ENCODE data around the gene VPS13D.
"Not testable (repeated sequence)": the region's sequence is repeated elsewhere in the genome, so short reads cannot be mapped to it uniquely, and the experiment has no call there.

VPS13D gene

DNA sequence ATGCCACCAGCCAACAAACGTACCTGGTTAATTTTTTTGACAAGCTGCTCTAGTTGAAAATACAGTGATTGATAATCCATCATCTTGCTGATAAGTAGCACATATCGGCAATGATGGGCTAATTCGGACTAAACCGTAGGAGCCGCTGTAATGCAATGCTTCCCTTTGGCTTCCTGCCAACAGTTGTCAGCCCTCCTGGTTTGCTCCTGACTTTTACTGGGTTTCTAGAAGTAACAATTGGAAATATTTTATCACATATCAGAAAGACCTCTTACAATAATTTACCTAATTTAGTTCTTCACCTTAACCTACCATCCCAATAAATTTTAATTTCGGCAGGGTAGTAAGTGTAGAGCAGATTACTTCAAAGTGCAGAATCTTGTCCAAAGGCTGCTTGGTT is 239.7 kb downstream of the VPS13D start:
- no peak for DNase-seq (ENCODE audit: low read depth, low spot score)

DNA sequence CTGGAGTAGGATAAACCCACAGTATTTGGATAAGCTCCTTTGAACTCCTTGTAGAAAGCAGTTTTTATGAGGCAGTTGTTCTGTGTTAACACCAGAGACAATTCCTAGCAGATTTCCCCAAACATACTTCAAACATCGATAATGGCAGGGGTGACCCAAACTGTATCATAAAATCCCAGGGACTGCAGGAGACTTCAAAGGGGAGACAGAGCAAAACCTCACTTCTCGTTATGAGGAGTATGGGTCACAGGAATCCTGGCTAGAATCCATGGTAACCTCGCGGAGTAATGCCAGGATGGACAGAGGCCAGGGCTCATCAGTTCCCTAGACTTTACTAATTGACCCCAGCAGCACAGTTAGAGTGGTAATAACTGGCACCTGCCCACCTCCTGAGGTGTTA is 240.2 kb downstream of the VPS13D start:
- DNase-seq (ENCODE audit: low read depth, low spot score) = no peak

GRCh38 chr1:12470916-12471315 is 241.1 kb downstream of the VPS13D start:
- not testable (repeated sequence) for DNase-seq (ENCODE audit: low read depth, low spot score)

GRCh38 chr1:12472156-12472797 is 242.4 kb downstream of the VPS13D start:
- no peak for DNase-seq (ENCODE audit: low read depth, low spot score)

GRCh38 chr1:12472798-12473551 is 243.1 kb downstream of the VPS13D start:
- no peak for DNase-seq (ENCODE audit: low read depth, low spot score)

GRCh38 chr1:12473596-12474362 is 243.9 kb downstream of the VPS13D start:
- no peak for DNase-seq (ENCODE audit: low read depth, low spot score)

DNA sequence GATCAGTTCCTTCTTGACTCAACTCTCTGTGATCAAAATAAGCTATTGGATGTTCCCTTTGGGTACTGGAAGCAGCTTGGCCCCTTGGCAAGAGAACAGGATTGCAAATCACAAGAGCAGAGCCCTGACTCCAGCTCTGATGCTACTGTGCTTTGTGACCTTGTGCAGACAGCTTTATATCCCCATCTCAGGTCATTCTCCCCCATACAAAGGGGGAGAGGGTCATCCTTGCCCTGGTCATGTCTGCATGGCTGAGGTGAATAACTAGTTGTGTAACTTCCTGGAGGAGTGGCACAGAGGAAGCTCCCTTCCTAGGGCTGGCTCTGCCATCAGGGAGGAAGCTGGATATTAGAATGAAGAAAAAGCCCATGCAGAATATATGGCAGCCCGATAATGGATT is 245.3 kb downstream of the VPS13D start:
- no peak for DNase-seq (ENCODE audit: low read depth, low spot score)

GRCh38 chr1:12475530-12475934 is 245.7 kb downstream of the VPS13D start:
- no peak for DNase-seq (ENCODE audit: low read depth, low spot score)

- DNase-seq (ENCODE audit: low read depth, low spot score) = no peak
These were observed 246.1 kb downstream of the VPS13D start for GRCh38 chr1:12475947-12476346.

- no peak for DNase-seq (ENCODE audit: low read depth, low spot score)
These were observed 247.5 kb downstream of the VPS13D start for GRCh38 chr1:12477314-12477713.

- DNase-seq (ENCODE audit: low read depth, low spot score) = peak; percentile 62
These were observed 248.2 kb downstream of the VPS13D start for GRCh38 chr1:12477936-12478611.

- DNase-seq (ENCODE audit: low read depth, low spot score) = no peak
These were observed 248.8 kb downstream of the VPS13D start for GRCh38 chr1:12478612-12478985.

DNA sequence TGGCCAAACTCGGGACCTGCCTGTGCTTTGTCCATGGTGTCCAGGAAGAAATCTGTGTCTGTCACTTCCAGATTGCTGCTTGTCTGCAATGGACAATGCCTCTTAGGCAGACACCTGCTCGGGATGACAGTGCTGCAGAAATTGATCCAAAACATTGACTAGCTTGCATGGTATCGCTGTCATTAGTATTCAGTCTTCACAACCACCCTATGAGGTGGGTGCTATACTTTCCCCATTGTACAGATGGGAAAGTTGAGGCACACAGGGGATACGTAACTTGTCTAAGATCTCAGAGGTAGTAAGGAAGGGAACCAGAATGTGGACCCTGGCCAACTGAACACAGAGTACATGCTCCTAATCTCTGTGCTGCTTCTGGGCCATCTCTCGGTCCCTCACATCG is 249.5 kb downstream of the VPS13D start:
- no peak for DNase-seq (ENCODE audit: low read depth, low spot score)

- no peak for DNase-seq (ENCODE audit: low read depth, low spot score)
These were observed 250.2 kb downstream of the VPS13D start for GRCh38 chr1:12480041-12480440.

GRCh38 chr1:12480748-12481362 is 251.0 kb downstream of the VPS13D start:
- DNase-seq (ENCODE audit: low read depth, low spot score) = no peak

DNA sequence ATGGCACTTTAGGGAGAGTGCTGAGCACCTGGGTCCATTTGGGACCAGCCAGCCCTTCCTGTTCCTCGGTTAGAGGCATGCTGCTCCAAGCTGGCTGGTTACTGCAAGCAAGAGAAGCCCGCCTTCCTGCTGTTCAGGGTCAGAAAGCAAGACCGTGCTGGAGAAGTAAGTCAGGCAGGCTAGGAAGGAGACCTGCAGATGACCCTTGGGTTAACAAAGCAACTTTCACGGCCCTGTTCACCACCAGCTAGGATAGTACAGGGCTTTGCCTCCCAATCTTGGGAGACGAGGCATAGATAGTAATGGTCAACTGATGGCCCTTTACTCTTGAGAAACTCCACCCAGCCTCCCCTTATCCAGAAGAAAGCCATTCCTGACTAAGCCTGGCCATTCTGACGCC is 252.1 kb downstream of the VPS13D start:
- no peak for DNase-seq (ENCODE audit: low read depth, low spot score)

- DNase-seq (ENCODE audit: low read depth, low spot score) = no peak
These were observed 253.2 kb downstream of the VPS13D start for GRCh38 chr1:12482988-12483387.

DNA sequence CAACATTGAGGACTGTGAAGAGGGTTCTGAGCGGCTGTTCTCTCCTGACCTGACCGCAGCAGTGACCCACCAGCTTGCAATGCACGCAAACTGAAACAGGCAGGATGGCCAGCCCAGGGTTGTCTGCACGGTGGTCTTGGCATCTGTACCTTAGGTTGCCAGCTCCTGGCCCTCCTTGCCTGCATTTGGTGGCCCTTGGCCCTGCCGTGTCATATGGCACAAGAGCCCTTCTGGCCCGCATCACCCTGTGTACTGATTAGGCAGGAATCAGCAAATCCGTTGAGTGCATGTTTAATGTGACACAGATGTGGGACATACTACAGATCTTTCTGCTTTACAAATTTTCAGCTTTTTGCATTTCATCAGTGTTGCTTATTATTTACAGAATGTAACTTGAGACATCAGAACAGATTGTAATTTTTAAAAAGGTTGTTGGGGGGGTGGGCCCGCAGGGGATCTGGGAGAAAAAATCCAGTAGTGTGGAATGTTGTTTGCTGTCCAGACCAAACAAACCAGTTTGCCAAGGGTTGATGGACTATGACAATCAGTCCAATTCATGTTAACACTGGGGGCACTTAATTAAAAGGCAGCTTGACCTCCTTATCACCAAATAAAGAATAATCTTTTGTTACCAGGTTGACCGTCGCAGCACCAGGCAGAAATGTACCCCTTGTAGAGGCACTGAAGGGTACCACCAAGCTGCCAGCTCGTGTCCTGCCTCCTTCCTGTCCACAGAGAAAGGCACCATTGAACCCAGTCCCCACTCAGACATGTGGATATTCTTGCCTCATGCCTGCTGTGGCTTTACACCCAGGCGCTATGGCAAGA is 255.6 kb downstream of the VPS13D start:
- no peak for DNase-seq (ENCODE audit: low read depth, low spot score)

GRCh38 chr1:12486059-12486341 is 256.2 kb downstream of the VPS13D start:
- no peak for DNase-seq (ENCODE audit: low read depth, low spot score)

DNA sequence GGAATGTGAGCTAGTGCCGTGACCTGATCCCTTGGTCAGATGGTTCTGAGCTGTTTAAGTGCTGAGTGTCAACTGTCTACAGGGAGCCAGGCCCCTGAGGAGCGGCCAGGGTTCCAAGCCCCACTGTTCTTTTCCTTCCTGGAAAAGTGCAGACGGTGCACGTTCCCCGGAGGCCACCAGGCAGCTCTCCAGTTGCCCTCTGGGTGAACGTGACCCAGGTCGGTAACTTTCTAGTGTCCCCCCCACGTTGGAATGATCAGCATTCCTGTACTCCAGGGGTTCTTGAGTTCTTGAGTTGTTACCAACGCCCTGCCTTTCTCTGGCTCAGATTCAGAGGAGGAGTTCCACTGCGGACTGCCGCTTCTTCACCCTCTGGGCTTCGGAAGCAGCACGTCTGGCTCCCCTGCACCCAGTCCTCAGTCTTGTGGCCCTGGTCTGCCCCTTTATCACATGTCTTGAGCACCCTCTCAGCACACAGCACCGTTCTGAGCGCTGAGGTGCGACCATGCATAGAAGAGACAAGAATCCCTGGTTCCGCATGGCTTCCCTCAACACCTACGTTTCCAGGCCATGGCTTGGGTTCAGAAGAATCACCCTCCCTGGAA is 256.7 kb downstream of the VPS13D start:
- peak; percentile 64 for DNase-seq (ENCODE audit: low read depth, low spot score)

GRCh38 chr1:12487520-12487919 is 257.7 kb downstream of the VPS13D start:
- no peak for DNase-seq (ENCODE audit: low read depth, low spot score)

Data from smooth muscle cell of the brain vasculature (primary cell).